Upper lobe of left lung (tissue), 4 donors: ENCODE measurements around the gene CARHSP1.

Experiments
- CTCF ChIP-seq, 6 experiments: fragments of 450-650 bp in 4 of 6; fragments of 200-600 bp in 2 of 6; sonication (generic) in 2 of 6; IDR thresholded peaks; one replicate each; pipeline ENCODE4 v1.5.1; 2016 to 2019; ENCODE audit warnings: antibody characterized with exemption in 6 of 6
- EP300 ChIP-seq, 4 donors: sonication (generic); formaldehyde crosslinking; IDR thresholded peaks; one replicate each; pipeline ENCODE4 v1.5.1; 2017; ENCODE audit warnings: antibody characterized with exemption in 4 of 4, control low read depth in 2 of 4
- POLR2A ChIP-seq, 4 donors: fragments of 450-650 bp; IDR thresholded peaks; one replicate each; pipeline ENCODE4 v1.5.1; 2016 to 2017; ENCODE audit warnings: antibody characterized with exemption in 4 of 4, mild to moderate bottlenecking in 2 of 4
- POLR2AphosphoS5 ChIP-seq, 2 donors: sonication (generic); formaldehyde crosslinking; IDR thresholded peaks; one replicate each; pipeline ENCODE4 v1.5.1; 2017; ENCODE audit warnings: antibody characterized with exemption in 2 of 2

- TF ChIP-seq POLR2A (IDR thresholded peaks at IDR 0.05) = no peak
- no peak for TF ChIP-seq CTCF (IDR thresholded peaks at IDR 0.05)
- TF ChIP-seq POLR2AphosphoS5 (IDR thresholded peaks at IDR 0.05) = no peak
- TF ChIP-seq EP300 (IDR thresholded peaks at IDR 0.05) = no peak
Measured at GRCh38 chr16:8915722-8916301, 47.0 kb upstream of the CARHSP1 start.
